GM10248 (cell line): ENCODE measurements around the gene PIP5K1B.

Experiments used
- CTCF ChIA-PET: fragments of 300-600 bp; sonication (Branson Sonifier 250); formaldehyde crosslinking; extraction: SDS; loops from one replicate; lab custom pipeline; 2021; ENCODE audit warnings: antibody characterized with exemption; lab: Yijun Ruan, JAX
- POLR2A ChIA-PET: fragments of 350-650 bp; sonication (Branson Sonifier 250); formaldehyde crosslinking; extraction: SDS; loops from one replicate; lab custom pipeline; 2020; ENCODE audit warnings: antibody characterized with exemption; lab: Yijun Ruan, JAX
- DNase-seq: peaks from one replicate; pipeline ENCODE4 v3.0.0; 2012; ENCODE audit errors: extremely low spot score
- CTCF ChIP-seq: IDR thresholded peaks from 2 replicates; pipeline ENCODE4 v1.5.1; 2012; ENCODE audit warnings: mild to moderate bottlenecking, low read depth; ENCODE audit errors: extremely low read depth, missing control alignments, control extremely low read depth

The PIP5K1B gene

GRCh38 chr9:68785965-68786364 lies 80.9 kb downstream of the PIP5K1B start:
- DNase-seq: no peak
- TF ChIP-seq CTCF: no peak
- ChIA-PET CTCF (interaction anchor here (1.2 kb wide), 1 partner anchor 214 kb away, joined by 4 read pairs; no protein-coding TSS in a partner anchor), POLR2A (no interaction called here)

- ChIA-PET CTCF (interaction anchor here (2.1 kb wide), 1 partner anchor 12 kb away, joined by 7 read pairs; a partner anchor contains a TSS), POLR2A (no interaction called here)
- no peak for TF ChIP-seq CTCF
- no peak for DNase-seq
Measured at GRCh38 chr9:68791169-68791568, 86.1 kb downstream of the PIP5K1B start.

- peak; percentile 42 for DNase-seq
- POLR2A ChIA-PET: no interaction called here
- no peak for TF ChIP-seq CTCF
- CTCF ChIA-PET: interaction anchor here (0.6 to 2.1 kb wide), 9 partner anchors 9 to 529 kb away, joined by 3 to 8 read pairs (median 4); a partner anchor contains a TSS
Measured at GRCh38 chr9:68793605-68794343, 88.7 kb downstream of the PIP5K1B start.

- no peak for TF ChIP-seq CTCF
- ChIA-PET POLR2A (no interaction called here), CTCF (interaction anchor here (2.0 kb wide), 1 partner anchor 12 kb away, joined by 6 read pairs; no protein-coding TSS in a partner anchor)
- no peak for DNase-seq
Measured at GRCh38 chr9:68794898-68795297, 89.9 kb downstream of the PIP5K1B start.

GRCh38 chr9:68795411-68795810 lies 90.4 kb downstream of the PIP5K1B start:
- TF ChIP-seq CTCF: no peak
- POLR2A ChIA-PET: no interaction called here
- CTCF ChIA-PET: interaction anchor here (1.3 to 2.0 kb wide), 2 partner anchors 12 to 204 kb away, joined by 3 to 6 read pairs; no protein-coding TSS in a partner anchor
- DNase-seq: no peak

GRCh38 chr9:68797116-68797515 lies 92.1 kb downstream of the PIP5K1B start:
- no peak for DNase-seq
- no peak for TF ChIP-seq CTCF
- ChIA-PET CTCF (no interaction called here), POLR2A (no interaction called here)
